HCT116 (cell line): Measurements from ENCODE around the gene FAAP100. TPM values are rescaled to one million over a fixed set of nuclear protein-coding genes. Genes with fewer than 3 reads are reported as not detected.

Experiments used
- ATAC-seq: fragments of 200-7000 bp; cut with Tn5 transposase; 2 replicates; pipeline ENCODE4 v1.9.1; 2020; ENCODE audit warnings: mild to moderate bottlenecking, moderate library complexity
- BruUV-seq: library from RNA; stranded (reverse); fragments of 400-500 nt; replicated peaks from 2 replicates; lab custom pipeline; 2021; lab: Mats Ljungman, UMichigan
- CTCF ChIA-PET: fragments of 300-600 bp; sonication (Branson Sonifier 250); formaldehyde crosslinking; loops from one replicate; lab custom pipeline; 2021; ENCODE audit warnings: antibody characterized with exemption; lab: Charles Lee
- POLR2A ChIA-PET: fragments of 300-600, 350-600 bp; sonication (Branson Sonifier 250); formaldehyde crosslinking; loops from one replicate; lab custom pipeline; 2021; ENCODE audit warnings: antibody characterized with exemption; lab: Charles Lee
- RAD21 ChIA-PET, 2 experiments: fragments of 300-600 bp; sonication (Branson Sonifier 250); formaldehyde crosslinking; loops; one replicate each; lab custom pipeline; 2023; ENCODE audit warnings: low total read pairs in 2 of 2; ENCODE audit not compliant: uncharacterized antibody in 2 of 2, unreplicated experiment in 2 of 2, low non-redundant PET in 1 of 2; lab: Charles Lee
- DNase-seq: peaks from one replicate; pipeline ENCODE4 v3.0.0-alpha.2; 2010; ENCODE audit warnings: low read depth, low spot score
- H2AFZ ChIP-seq: fragments of 200-600 bp; shearing (Covaris generic), sonication (generic); 2 replicates; pipeline ENCODE4 v1.6.1; 2017; ENCODE audit warnings: low read depth, mixed run types, mixed read lengths, antibody characterized with exemption, low read length; ENCODE audit not compliant: poor library complexity, severe bottlenecking
- H3K27ac ChIP-seq: 2 replicates; pipeline ENCODE4 v1.5.1; 2012; ENCODE audit warnings: low read depth, low read length
- H3K27me3 ChIP-seq: fragments of 200-600 bp; sonication (generic); 2 replicates; pipeline ENCODE4 v1.6.1; 2016; ENCODE audit warnings: mixed run types, low read length, mixed read lengths; ENCODE audit not compliant: insufficient read depth
- H3K36me3 ChIP-seq, 2 experiments: fragments of 200-500 bp in 1 of 2; fragments of 200-600 bp in 1 of 2; sonication (Bioruptor generic) in 1 of 2; sonication (generic) in 1 of 2; 2 replicates each; pipeline versions ENCODE4 v1.5.1 to v1.6.1; 2014 to 2016; ENCODE audit warnings: low read length in 2 of 2, inconsistent platforms in 1 of 2, mixed read lengths in 1 of 2, mixed run types in 1 of 2; ENCODE audit not compliant: insufficient read depth in 2 of 2, control insufficient read depth in 1 of 2
- H3K4me1 ChIP-seq, 2 experiments: fragments of 200-600 bp in 1 of 2; sonication (generic) in 1 of 2; 2 replicates each; pipeline versions ENCODE4 v1.5.1 to v1.6.1; 2012 to 2017; ENCODE audit warnings: low read length in 2 of 2, inconsistent platforms in 1 of 2, mild to moderate bottlenecking in 1 of 2, mixed read lengths in 1 of 2, mixed run types in 1 of 2, moderate library complexity in 1 of 2; ENCODE audit not compliant: insufficient read depth in 2 of 2, control insufficient read depth in 1 of 2
- H3K4me2 ChIP-seq: fragments of 200-600 bp; sonication (generic); 2 replicates; pipeline ENCODE4 v1.6.1; 2017; ENCODE audit warnings: mixed run types, low read length, mixed read lengths
- H3K4me3 ChIP-seq, 2 experiments: fragments of 200-600 bp in 1 of 2; sonication (generic) in 1 of 2; replicated peaks in 1 of 2; 2 replicates each; pipeline ENCODE4 v1.5.1; 2011 to 2016; ENCODE audit warnings: low read length in 2 of 2, control low read depth in 1 of 2, low read depth in 1 of 2, mild to moderate bottlenecking in 1 of 2, mixed read lengths in 1 of 2, mixed run types in 1 of 2
- H3K79me2 ChIP-seq: fragments of 200-600 bp; sonication (generic); 2 replicates; pipeline ENCODE4 v1.6.1; 2017; ENCODE audit warnings: mild to moderate bottlenecking, mixed run types, low read length, moderate library complexity, mixed read lengths; ENCODE audit not compliant: insufficient read depth
- H3K9ac ChIP-seq: fragments of 200-600 bp; sonication (generic); 2 replicates; pipeline ENCODE4 v1.6.1; 2016; ENCODE audit warnings: low read length, mixed read lengths
- H3K9me2 ChIP-seq: fragments of 200-600 bp; sonication (generic), shearing (Covaris generic); 2 replicates; pipeline ENCODE4 v1.6.1; 2017; ENCODE audit warnings: mixed run types, mild to moderate bottlenecking, moderate library complexity; ENCODE audit not compliant: insufficient read depth
- H3K9me3 ChIP-seq, 2 experiments: fragments of 200-500 bp in 1 of 2; fragments of 200-600 bp in 1 of 2; sonication (Bioruptor generic) in 1 of 2; sonication (generic) in 1 of 2; 2 replicates each; pipeline ENCODE4 v1.6.1; 2014 to 2017; ENCODE audit warnings: low read length in 2 of 2, mixed read lengths in 2 of 2, inconsistent platforms in 1 of 2, low read depth in 1 of 2, mild to moderate bottlenecking in 1 of 2, mixed run types in 1 of 2, moderate library complexity in 1 of 2; ENCODE audit not compliant: control insufficient read depth in 1 of 2, insufficient read depth in 1 of 2
- H4K20me1 ChIP-seq: fragments of 200-600 bp; sonication (generic), shearing (Covaris generic); 2 replicates; pipeline ENCODE4 v1.6.1; 2017; ENCODE audit warnings: mixed run types, mild to moderate bottlenecking, moderate library complexity; ENCODE audit not compliant: insufficient read depth
- ATF3 ChIP-seq: IDR thresholded peaks from 2 replicates; pipeline ENCODE4 v1.6.1; 2012
- CBX3 ChIP-seq: IDR thresholded peaks from 2 replicates; pipeline ENCODE4 v1.6.1; 2012; ENCODE audit warnings: low read depth
- CTCF ChIP-seq, 3 experiments: fragments of 200-600 bp in 1 of 3; sonication (generic) in 1 of 3; IDR thresholded peaks in 2 of 3; conservative IDR thresholded peaks in 1 of 3; 2 replicates each; pipeline ENCODE4 v1.5.1; 2012 to 2017; ENCODE audit warnings: low read depth in 2 of 3, low read length in 2 of 3, antibody characterized with exemption in 1 of 3, borderline replicate concordance in 1 of 3, control low read depth in 1 of 3, mild to moderate bottlenecking in 1 of 3, mixed read lengths in 1 of 3, mixed run types in 1 of 3, moderate library complexity in 1 of 3; ENCODE audit not compliant: insufficient read depth in 1 of 3
- ELF1 ChIP-seq: IDR thresholded peaks from 2 replicates; pipeline ENCODE4 v1.6.1; 2012; ENCODE audit warnings: low read depth, borderline replicate concordance
- EZH2 ChIP-seq: fragments of 200-600 bp; sonication (generic); IDR thresholded peaks from 2 replicates; pipeline ENCODE4 v1.6.1; 2017; ENCODE audit warnings: antibody characterized with exemption, mixed run types
- EZH2phosphoT487 ChIP-seq: fragments of 200-600 bp; IDR thresholded peaks from 2 replicates; pipeline ENCODE4 v1.6.1; 2018; ENCODE audit warnings: antibody characterized with exemption, borderline replicate concordance
- FOSL1 ChIP-seq: IDR thresholded peaks from 2 replicates; pipeline ENCODE4 v1.6.1; 2012; ENCODE audit warnings: low read depth
- JUND ChIP-seq: IDR thresholded peaks from 2 replicates; pipeline ENCODE4 v1.6.1; 2012
- MAX ChIP-seq: IDR thresholded peaks from 2 replicates; pipeline ENCODE4 v1.6.1; 2012
- POLR2AphosphoS5 ChIP-seq: IDR thresholded peaks from 2 replicates; pipeline ENCODE4 v1.6.1; 2011; ENCODE audit warnings: mild to moderate bottlenecking, low read depth, low read length, moderate library complexity
- SIN3A ChIP-seq: IDR thresholded peaks from 2 replicates; pipeline ENCODE4 v1.6.1; 2012; ENCODE audit warnings: low read depth
- ZBTB33 ChIP-seq: IDR thresholded peaks from 2 replicates; pipeline ENCODE4 v1.6.1; 2011; ENCODE audit warnings: mild to moderate bottlenecking, low read length, moderate library complexity; ENCODE audit not compliant: insufficient replicate concordance; ENCODE audit errors: extremely low read depth
- ZNF274 ChIP-seq: fragments of 200-500 bp; sonication (Bioruptor generic); IDR thresholded peaks from 2 replicates; pipeline ENCODE4 v1.6.1; 2014; ENCODE audit warnings: mild to moderate bottlenecking, low read depth, low read length, inconsistent platforms
- intact Hi-C: fragments of 100-400 bp; cut with micrococcal nuclease; formaldehyde crosslinking; loops from 2 replicates; pipeline ENCODE4 v1.10.0; 2022
- total RNA-seq: library from RNA; stranded (reverse); gene quantifications from one replicate; pipeline ENCODE4 v1.2.1, GENCODE V29; 2021; ENCODE audit not compliant: unreplicated experiment

FAAP100 gene
- total RNA-seq, 1 experiment from 2014 or later: 53.4 TPM

- TF ChIP-seq ELF1 (no peak; the same call in 1 of the 2 replicates), JUND (peak; percentile 59; the same call in 1 of the 2 replicates), SIN3A (no peak), EZH2phosphoT487 (no peak), CBX3 (no peak), CTCF (IDR thresholded peaks at IDR 0.05 in 2 of 3, conservative IDR thresholded peaks at IDR 0.05 in 1 of 3; ENCODE audit: borderline replicate concordance in 1 of 3, insufficient read depth in 1 of 3, low read depth in 2 of 3, low read length in 2 of 3) (no peak), FOSL1 (peak; percentile 36), POLR2AphosphoS5 (peak; percentile 36; the same call in 1 of the 2 replicates)
- TF ChIP-seq, all 23 proteins: peak for 4
Observed at GRCh38 chr17:81566461-81567126, 14.4 kb upstream of the FAAP100 start (continued).

GRCh38 chr17:81565231-81565630, 13.1 kb upstream of the FAAP100 start:
- H4K20me1 ChIP-seq: 0 out of 2 replicates have a peak, but pooled peaks cover 3% of the 10 kb centered on the region
- no peak for TF ChIP-seq ELF1
- no peak for TF ChIP-seq POLR2AphosphoS5
- no peak for TF ChIP-seq MAX
- no peak for TF ChIP-seq ATF3
- no peak for TF ChIP-seq ZNF274
- no peak for TF ChIP-seq EZH2
- no peak for TF ChIP-seq ZBTB33
- H3K36me3 ChIP-seq: peaks cover 59 to 81% of the 10 kb centered on the region in 2 experiments

More at GRCh38 chr17:81565231-81565630, 13.1 kb upstream of the FAAP100 start:
- H3K27ac ChIP-seq: no peak overlapping the region
- no peak overlapping the region for H3K9ac ChIP-seq
- H3K27me3 ChIP-seq: no peaks in the 10 kb centered on the region
- H3K4me1 ChIP-seq: peaks cover 18 to 24% of the 10 kb centered on the region in 2 experiments
- peaks cover 3% of the 10 kb centered on the region; the same call in 1 of the 2 replicates for H3K79me2 ChIP-seq
- H3K4me3 ChIP-seq: no peak overlapping the region
- intact Hi-C loops: loop anchor here (5.0 kb wide), 1 partner anchor 37 kb away; no protein-coding TSS in a partner anchor
- no peak overlapping the region for H2AFZ ChIP-seq
- no peaks in the 10 kb centered on the region for H3K9me2 ChIP-seq
- H3K9me3 ChIP-seq: no peaks in the 10 kb centered on the region
- BruUV-seq: no TSS peak
- CTCF ChIA-PET: no interaction called here
- H3K4me2 ChIP-seq: no peak overlapping the region
- ATAC-seq (no peak), DNase-seq (no peak)
- RAD21 ChIA-PET: no interaction called here
- POLR2A ChIA-PET: no interaction called here
